Measurements from ENCODE around the gene CLDN7.

The CLDN7 gene

GRCh38 chr17:7219229-7219811, 43.0 kb downstream of the CLDN7 start:
- DNase-seq (ENCODE audit: low spot score) = no peak

GRCh38 chr17:7218758-7219157, 43.5 kb downstream of the CLDN7 start:
- no peak for DNase-seq (ENCODE audit: low spot score)

- no peak for DNase-seq (ENCODE audit: low spot score)
These were observed 44.1 kb downstream of the CLDN7 start for GRCh38 chr17:7218166-7218565.

- no peak for DNase-seq (ENCODE audit: low spot score)
These were observed 44.9 kb downstream of the CLDN7 start for GRCh38 chr17:7217113-7217987.

GRCh38 chr17:7216242-7217112, 45.8 kb downstream of the CLDN7 start:
- no peak for DNase-seq (ENCODE audit: low spot score)

- DNase-seq (ENCODE audit: low spot score) = no peak
These were observed 46.6 kb downstream of the CLDN7 start for GRCh38 chr17:7215652-7216180.

- no peak for DNase-seq (ENCODE audit: low spot score)
These were observed 47.1 kb downstream of the CLDN7 start for GRCh38 chr17:7215136-7215638.

- peak; percentile 96 for DNase-seq (ENCODE audit: low spot score)
These were observed 47.8 kb downstream of the CLDN7 start for GRCh38 chr17:7214300-7215135.

GRCh38 chr17:7213895-7214299, 48.4 kb downstream of the CLDN7 start:
- peak; percentile 71 for DNase-seq (ENCODE audit: low spot score)

GRCh38 chr17:7211491-7212273, 50.6 kb downstream of the CLDN7 start:
- no peak for DNase-seq (ENCODE audit: low spot score)
